Heart left ventricle (tissue), 13 donors: ENCODE results near the gene GJD4.

Experiments used
- POLR2A ChIP-seq, 2 donors: fragments of 450-650 bp; IDR thresholded peaks; one replicate each; pipeline ENCODE4 v1.6.1; 2017; ENCODE audit warnings: antibody characterized with exemption in 2 of 2, mild to moderate bottlenecking in 2 of 2, moderate library complexity in 2 of 2
- TF ChIP-seq, protein P1 (sequence below), 12 donors: fragments of 200-600 bp; sonication (generic) in 4 of 12; IDR thresholded peaks; one replicate each; pipeline versions ENCODE4 v1.5.0 to v1.8.0; 2018 to 2022; ENCODE audit warnings: antibody characterized with exemption in 12 of 12, mild to moderate bottlenecking in 5 of 12
- donor health status: ischemic (EF 13 %, LVEDD 7.1; RV severe dilation, severe dysfunction).
- donor health status: DM: no; HTN: yes; CAD: no.
- donor health status: DM: no; HTN: no; CAD: no.
- donor health status: ischemic (EF 25% LVEDD 6.9; RV normal size, moderate dysfunction).
- donor health status: ischemic (EF 25% LVEDD 5.7; RV mildly dilated, moderate dysfunction).
- donor health status: ischemic (EF 35%, LVEDD 5.7; RV mildly dilated, moderate dysfunction).
- donor health status: nonischemic (EF 11% LVEDD 7.7; RV severe dilation, severe dysfunction).
- donor health status: DM: yes; HTN: yes; CAD: no.
- donor health status: PGD.
- donor health status: ischemic (EF 29% LVEDD 5.4; RV normal size, mild dysfunction).
- donor health status: nonischemic (EF 23%, LVEDD 6.1; RV moderate dilation, normal function).

DNA sequence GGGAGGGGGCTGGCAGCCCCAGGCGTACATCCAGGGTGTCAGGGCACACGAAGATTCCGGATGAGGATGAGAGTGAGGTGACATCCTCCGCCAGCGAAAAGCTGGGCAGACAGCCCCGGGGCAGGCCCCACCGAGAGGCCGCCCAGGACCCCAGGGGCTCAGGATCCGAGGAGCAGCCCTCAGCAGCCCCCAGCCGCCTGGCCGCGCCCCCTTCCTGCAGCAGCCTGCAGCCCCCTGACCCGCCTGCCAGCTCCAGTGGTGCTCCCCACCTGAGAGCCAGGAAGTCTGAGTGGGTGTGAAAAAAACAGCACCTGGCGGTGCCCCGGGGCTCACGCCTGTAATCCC lies 3.2 kb downstream of the GJD4 start:
- TF ChIP-seq, protein P1, sequence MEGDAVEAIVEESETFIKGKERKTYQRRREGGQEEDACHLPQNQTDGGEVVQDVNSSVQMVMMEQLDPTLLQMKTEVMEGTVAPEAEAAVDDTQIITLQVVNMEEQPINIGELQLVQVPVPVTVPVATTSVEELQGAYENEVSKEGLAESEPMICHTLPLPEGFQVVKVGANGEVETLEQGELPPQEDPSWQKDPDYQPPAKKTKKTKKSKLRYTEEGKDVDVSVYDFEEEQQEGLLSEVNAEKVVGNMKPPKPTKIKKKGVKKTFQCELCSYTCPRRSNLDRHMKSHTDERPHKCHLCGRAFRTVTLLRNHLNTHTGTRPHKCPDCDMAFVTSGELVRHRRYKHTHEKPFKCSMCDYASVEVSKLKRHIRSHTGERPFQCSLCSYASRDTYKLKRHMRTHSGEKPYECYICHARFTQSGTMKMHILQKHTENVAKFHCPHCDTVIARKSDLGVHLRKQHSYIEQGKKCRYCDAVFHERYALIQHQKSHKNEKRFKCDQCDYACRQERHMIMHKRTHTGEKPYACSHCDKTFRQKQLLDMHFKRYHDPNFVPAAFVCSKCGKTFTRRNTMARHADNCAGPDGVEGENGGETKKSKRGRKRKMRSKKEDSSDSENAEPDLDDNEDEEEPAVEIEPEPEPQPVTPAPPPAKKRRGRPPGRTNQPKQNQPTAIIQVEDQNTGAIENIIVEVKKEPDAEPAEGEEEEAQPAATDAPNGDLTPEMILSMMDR (IDR thresholded peaks at IDR 0.05), result no peak
- TF ChIP-seq POLR2A (IDR thresholded peaks at IDR 0.05), result no peak
